ENCODE data around the gene HIRA.
"Not testable (repeated sequence)": the region's sequence is repeated elsewhere in the genome, so short reads cannot be mapped to it uniquely, and the experiment has no call there.

Gene HIRA

DNA sequence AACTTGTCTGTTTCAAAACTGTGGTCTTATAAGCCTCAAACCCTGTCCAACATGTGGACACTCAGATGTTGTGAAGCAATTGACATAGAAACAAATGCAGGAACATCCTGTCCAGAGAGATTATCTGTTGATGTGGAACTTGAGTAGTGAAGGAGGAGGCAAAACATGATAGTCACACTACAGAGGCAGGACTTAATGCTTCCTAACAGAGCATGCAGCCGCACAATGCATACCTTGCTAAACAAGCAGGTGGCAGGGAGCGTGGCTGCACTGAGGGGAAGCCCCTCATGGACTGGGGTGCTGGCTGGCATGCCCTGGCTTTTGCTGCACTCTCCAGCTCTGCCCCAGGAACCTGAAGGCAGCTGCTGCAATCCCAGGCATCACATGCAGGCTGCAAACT is 10.6 kb upstream of the HIRA start:
- no peak for DNase-seq

GRCh38 chr22:19440411-19441195 is 9.1 kb upstream of the HIRA start:
- DNase-seq: no peak

DNA sequence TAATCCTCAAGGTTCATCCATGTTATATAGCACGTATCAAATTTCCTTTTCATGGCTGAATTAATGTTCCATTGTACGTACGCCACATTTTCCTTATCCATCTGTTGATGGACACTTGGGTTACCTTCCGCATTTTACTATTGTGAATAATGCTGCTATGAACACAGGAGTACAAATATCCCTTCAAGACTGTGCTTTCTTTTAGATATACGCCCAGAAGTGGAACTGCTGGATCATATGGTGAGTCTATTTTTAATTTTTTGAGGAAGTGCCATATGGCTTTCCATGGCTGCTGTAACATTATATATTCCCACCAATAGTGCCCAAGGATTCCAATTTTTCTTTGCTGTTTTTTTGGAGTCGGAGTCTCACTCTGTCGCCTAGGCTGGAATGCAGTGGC is 6.8 kb upstream of the HIRA start:
- DNase-seq: no peak

DNA sequence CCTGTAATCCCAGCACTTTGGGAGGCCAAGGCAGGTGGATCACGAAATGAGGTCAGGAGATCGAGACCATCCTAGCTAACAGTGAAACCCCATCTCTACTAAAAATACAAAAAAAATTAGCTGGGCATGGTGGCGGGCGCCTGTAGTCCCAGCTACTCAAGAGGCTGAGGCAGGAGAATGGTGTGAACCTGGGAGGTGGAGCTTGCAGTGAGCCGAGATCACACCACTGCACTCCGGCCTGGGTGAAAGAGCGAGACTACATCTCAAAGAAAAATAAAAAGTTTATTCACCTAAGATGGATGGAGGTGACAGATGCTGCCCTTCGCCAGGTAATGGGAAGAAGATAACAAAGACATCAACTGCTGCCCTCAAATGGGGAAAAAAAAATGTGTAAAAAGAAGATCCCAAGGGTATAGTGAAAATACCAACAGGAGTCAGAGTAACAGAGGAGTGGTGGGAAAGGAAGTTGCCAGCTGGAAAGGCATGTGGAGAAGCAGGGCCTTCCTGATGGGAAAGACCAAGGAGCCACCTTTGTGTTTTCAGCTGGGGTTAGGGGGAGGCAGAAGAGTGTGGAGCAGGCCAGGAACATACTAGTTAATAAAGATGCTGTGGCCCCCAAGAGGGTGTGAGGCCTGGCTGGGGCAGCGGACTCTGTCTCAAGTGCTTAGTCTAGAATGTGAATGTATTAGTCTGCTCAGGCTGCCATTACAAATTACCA is 5.1 kb upstream of the HIRA start:
- DNase-seq: not testable (repeated sequence)

GRCh38 chr22:19434829-19435580 is 3.5 kb upstream of the HIRA start:
- DNase-seq: no peak

DNA sequence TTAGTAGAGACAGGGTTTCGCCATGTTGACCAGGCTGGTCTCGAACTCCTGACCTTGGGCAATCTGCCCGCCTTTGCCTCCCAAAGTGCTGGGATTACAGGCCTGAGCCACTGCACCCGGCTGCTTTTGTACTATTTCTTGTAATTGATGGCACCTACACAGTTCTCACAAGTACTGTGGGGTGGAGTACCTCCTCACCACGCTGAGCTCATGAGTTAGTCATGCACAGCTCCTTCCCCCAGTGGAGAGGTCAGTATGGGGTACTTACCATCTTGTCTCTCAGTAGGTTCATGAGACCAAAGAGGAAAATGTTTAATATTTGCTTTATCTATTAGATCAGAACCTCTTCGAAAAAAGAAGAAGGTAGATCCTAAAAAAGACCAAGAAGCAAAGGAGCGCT is 2.9 kb upstream of the HIRA start:
- DNase-seq: no peak

GRCh38 chr22:19432133-19432851 is 759 bp upstream of the HIRA start, which contains the start of gene MRPL40:
Gene MRPL40, plus strand, starts transcription at chr22:19432545. Its CDS starts 10 bp downstream, at chr22:19432555.
- peak; percentile 93 for DNase-seq

GRCh38 chr22:19430890-19431541 is 517 bp downstream of the HIRA start:
- DNase-seq: no peak

- peak; percentile 41 for DNase-seq
Measured at GRCh38 chr22:19429950-19430889, 1.3 kb downstream of the HIRA start.

DNA sequence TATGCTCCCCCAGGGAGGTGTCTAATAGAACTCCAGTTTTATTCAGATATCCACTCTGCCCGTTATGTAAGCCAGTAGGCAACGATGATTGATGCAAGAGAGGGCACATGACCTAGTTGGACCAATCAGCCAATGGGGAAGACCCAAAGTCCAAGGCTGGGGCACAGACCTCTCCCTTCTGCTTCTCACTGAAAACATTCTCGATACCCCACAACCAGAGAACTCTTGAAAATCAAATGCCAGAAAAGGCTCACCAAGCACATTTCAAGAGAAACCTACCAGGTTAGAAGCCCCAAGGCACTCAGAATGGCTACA is 7.4 kb downstream of the HIRA start:
- no peak for DNase-seq

- DNase-seq: no peak
Measured at GRCh38 chr22:19422440-19423301, 8.9 kb downstream of the HIRA start.

- DNase-seq: no peak
Measured at GRCh38 chr22:19420321-19420720, 11.2 kb downstream of the HIRA start.

GRCh38 chr22:19419464-19420178 is 11.9 kb downstream of the HIRA start:
- peak; percentile 48 for DNase-seq

- no peak for DNase-seq
Measured at GRCh38 chr22:19419086-19419463, 12.5 kb downstream of the HIRA start.

- no peak for DNase-seq
Measured at GRCh38 chr22:19412923-19413322, 18.6 kb downstream of the HIRA start.

DNA sequence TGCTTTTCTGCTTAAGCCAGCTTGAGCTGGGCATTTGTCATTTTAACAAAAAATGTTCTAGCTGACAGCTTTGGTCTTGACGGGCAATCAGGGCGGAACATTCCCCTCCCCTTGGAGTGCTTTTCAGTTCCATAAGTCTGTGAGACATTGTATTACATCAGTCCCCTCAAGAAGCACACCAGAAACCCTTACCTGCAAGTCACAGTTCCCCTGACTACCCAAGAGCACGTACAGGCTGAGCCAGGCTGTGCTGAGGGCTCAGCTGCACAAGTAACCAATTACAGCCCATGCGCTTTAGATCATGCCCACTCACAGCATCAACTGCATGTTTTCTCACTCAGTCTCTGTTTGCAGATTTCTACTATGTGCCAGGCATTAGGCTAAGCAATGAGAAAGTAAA is 19.1 kb downstream of the HIRA start:
- DNase-seq: no peak

DNA sequence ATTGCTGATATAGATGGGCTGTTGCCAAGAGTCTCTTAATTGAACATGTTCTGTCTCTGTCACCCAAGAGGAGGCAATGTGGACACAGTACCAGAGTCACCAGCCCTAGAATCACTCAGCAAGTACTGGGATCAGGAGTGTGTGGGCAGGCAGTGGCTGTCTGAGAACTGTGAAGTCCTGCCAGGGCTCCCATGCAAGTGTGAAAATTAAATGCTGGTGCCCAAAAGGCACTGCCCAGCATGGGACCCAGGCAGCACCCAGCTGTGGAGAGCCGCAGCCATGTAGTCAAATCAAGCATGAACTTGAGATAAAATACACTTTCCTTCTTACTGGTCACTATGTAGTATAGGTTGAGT is 19.9 kb downstream of the HIRA start:
- no peak for DNase-seq

- no peak for DNase-seq
Measured at GRCh38 chr22:19410941-19411689, 20.4 kb downstream of the HIRA start.
